Measurements from ENCODE around the gene NXPH1. TPM values are rescaled to one million over a fixed set of nuclear protein-coding genes. Genes with fewer than 3 reads are reported as not detected.

Gene NXPH1
- total and polyA plus RNA-seq, 2 experiments from 2014 or later, result 0.45 to 3.0 TPM

GRCh38 chr7:8684426-8684825 is 251.0 kb downstream of the NXPH1 start:
- H2AFZ ChIP-seq, result no peak overlapping the region
- 0 out of 2 replicates have a peak, but pooled peaks cover 3% of the 10 kb centered on the region for H3K9me2 ChIP-seq (ENCODE audit: insufficient read depth)
- TF ChIP-seq NANOG (IDR thresholded peaks at IDR 0.05; ENCODE audit: borderline replicate concordance) (no peak), STAT1 (IDR thresholded peaks at IDR 0.05; ENCODE audit: unreplicated experiment) (no peak), EZH2phosphoT487 (IDR thresholded peaks at IDR 0.05; ENCODE audit: unreplicated experiment) (no peak), CREB1 (CRISPR knock-in tag; IDR thresholded peaks at IDR 0.05; ENCODE audit: low read depth) (no peak), POLR2AphosphoS5 (IDR thresholded peaks at IDR 0.05; ENCODE audit: low read depth) (no peak), JUNB (IDR thresholded peaks at IDR 0.05; ENCODE audit: unreplicated experiment) (no peak), ZNF462 (CRISPR knock-in tag; IDR thresholded peaks at IDR 0.05) (no peak), ZNF331 (CRISPR knock-in tag; IDR thresholded peaks at IDR 0.05; ENCODE audit: low read depth) (no peak), CTCF (conservative IDR thresholded peaks at IDR 0.05; ENCODE audit: low read depth in 2 of 2) (no peak), ZNF114 (CRISPR knock-in tag; IDR thresholded peaks at IDR 0.05) (no peak)
- TF ChIP-seq, protein P1, sequence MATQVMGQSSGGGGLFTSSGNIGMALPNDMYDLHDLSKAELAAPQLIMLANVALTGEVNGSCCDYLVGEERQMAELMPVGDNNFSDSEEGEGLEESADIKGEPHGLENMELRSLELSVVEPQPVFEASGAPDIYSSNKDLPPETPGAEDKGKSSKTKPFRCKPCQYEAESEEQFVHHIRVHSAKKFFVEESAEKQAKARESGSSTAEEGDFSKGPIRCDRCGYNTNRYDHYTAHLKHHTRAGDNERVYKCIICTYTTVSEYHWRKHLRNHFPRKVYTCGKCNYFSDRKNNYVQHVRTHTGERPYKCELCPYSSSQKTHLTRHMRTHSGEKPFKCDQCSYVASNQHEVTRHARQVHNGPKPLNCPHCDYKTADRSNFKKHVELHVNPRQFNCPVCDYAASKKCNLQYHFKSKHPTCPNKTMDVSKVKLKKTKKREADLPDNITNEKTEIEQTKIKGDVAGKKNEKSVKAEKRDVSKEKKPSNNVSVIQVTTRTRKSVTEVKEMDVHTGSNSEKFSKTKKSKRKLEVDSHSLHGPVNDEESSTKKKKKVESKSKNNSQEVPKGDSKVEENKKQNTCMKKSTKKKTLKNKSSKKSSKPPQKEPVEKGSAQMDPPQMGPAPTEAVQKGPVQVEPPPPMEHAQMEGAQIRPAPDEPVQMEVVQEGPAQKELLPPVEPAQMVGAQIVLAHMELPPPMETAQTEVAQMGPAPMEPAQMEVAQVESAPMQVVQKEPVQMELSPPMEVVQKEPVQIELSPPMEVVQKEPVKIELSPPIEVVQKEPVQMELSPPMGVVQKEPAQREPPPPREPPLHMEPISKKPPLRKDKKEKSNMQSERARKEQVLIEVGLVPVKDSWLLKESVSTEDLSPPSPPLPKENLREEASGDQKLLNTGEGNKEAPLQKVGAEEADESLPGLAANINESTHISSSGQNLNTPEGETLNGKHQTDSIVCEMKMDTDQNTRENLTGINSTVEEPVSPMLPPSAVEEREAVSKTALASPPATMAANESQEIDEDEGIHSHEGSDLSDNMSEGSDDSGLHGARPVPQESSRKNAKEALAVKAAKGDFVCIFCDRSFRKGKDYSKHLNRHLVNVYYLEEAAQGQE (IDR thresholded peaks at IDR 0.05; ENCODE audit: unreplicated experiment), result no peak
- TF ChIP-seq, protein P2, sequence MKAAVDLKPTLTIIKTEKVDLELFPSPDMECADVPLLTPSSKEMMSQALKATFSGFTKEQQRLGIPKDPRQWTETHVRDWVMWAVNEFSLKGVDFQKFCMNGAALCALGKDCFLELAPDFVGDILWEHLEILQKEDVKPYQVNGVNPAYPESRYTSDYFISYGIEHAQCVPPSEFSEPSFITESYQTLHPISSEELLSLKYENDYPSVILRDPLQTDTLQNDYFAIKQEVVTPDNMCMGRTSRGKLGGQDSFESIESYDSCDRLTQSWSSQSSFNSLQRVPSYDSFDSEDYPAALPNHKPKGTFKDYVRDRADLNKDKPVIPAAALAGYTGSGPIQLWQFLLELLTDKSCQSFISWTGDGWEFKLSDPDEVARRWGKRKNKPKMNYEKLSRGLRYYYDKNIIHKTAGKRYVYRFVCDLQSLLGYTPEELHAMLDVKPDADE (IDR thresholded peaks at IDR 0.05), result no peak
- no peaks in the 10 kb centered on the region for H3K27me3 ChIP-seq (ENCODE audit: insufficient read depth)
- ATAC-seq (no peak), DNase-seq (ENCODE audit: low spot score) (no peak)
- H3K4me2 ChIP-seq, result no peak overlapping the region
- no peaks in the 10 kb centered on the region for H4K20me1 ChIP-seq (replicated peaks; ENCODE audit: insufficient read depth)
- Mint-ChIP-seq H3K4me3 (no peak overlapping the region), H3K4me1 (no peaks in the 10 kb centered on the region), H3K27ac (no peak overlapping the region), H3K9me3 (no peaks in the 10 kb centered on the region), H3K27me3 (ENCODE audit: insufficient read depth, low read depth, poor library complexity) (no peaks in the 10 kb centered on the region), H3K36me3 (ENCODE audit: low read depth) (no peaks in the 10 kb centered on the region)
- no peaks in the 10 kb centered on the region for H3F3A ChIP-seq (replicated peaks; ENCODE audit: low read depth)
- no peak overlapping the region for H3K27ac ChIP-seq (ENCODE audit: low read depth)
- no peaks in the 10 kb centered on the region for H3K36me3 ChIP-seq (ENCODE audit: insufficient read depth)
- no peak overlapping the region for H3K4me3 ChIP-seq
- H3K4me1 ChIP-seq (ENCODE audit: insufficient read depth), result no peaks in the 10 kb centered on the region
- H3K79me2 ChIP-seq (replicated peaks; ENCODE audit: insufficient read depth), result no peaks in the 10 kb centered on the region
